ENCODE results near the gene CALD1.

GRCh38 chr7:134916171-134916883 lies 136.9 kb downstream of the CALD1 start:
- TF ChIP-seq, protein P1, sequence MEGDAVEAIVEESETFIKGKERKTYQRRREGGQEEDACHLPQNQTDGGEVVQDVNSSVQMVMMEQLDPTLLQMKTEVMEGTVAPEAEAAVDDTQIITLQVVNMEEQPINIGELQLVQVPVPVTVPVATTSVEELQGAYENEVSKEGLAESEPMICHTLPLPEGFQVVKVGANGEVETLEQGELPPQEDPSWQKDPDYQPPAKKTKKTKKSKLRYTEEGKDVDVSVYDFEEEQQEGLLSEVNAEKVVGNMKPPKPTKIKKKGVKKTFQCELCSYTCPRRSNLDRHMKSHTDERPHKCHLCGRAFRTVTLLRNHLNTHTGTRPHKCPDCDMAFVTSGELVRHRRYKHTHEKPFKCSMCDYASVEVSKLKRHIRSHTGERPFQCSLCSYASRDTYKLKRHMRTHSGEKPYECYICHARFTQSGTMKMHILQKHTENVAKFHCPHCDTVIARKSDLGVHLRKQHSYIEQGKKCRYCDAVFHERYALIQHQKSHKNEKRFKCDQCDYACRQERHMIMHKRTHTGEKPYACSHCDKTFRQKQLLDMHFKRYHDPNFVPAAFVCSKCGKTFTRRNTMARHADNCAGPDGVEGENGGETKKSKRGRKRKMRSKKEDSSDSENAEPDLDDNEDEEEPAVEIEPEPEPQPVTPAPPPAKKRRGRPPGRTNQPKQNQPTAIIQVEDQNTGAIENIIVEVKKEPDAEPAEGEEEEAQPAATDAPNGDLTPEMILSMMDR (IDR thresholded peaks at IDR 0.05; ENCODE audit: low read depth, low read length, missing input control) = no peak
- TF ChIP-seq SP1 (IDR thresholded peaks at IDR 0.05) (no peak), RAD21 (IDR thresholded peaks at IDR 0.05) (no peak), REST (IDR thresholded peaks at IDR 0.05) (no peak), EGR1 (IDR thresholded peaks at IDR 0.05; ENCODE audit: low read depth in 2 of 2) (no peak), YY1 (IDR thresholded peaks at IDR 0.05) (no peak), ZBTB33 (IDR thresholded peaks at IDR 0.05) (no peak), GABPA (IDR thresholded peaks at IDR 0.05 in 1 of 2, conservative IDR thresholded peaks at IDR 0.05 in 1 of 2) (no peak), NR2F2 (IDR thresholded peaks at IDR 0.05) (no peak), TAF1 (conservative IDR thresholded peaks at IDR 0.05) (no peak), ATF3 (IDR thresholded peaks at IDR 0.05) (no peak)
- TF ChIP-seq, protein P2, sequence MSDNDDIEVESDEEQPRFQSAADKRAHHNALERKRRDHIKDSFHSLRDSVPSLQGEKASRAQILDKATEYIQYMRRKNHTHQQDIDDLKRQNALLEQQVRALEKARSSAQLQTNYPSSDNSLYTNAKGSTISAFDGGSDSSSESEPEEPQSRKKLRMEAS (IDR thresholded peaks at IDR 0.05) = no peak
